ENCODE measurements around the gene DCLK2.

- TF ChIP-seq TRIM28 (IDR thresholded peaks at IDR 0.05; ENCODE audit: borderline replicate concordance, low read length) (no peak), SALL2 (tag by site-specific recombination; IDR thresholded peaks at IDR 0.05; ENCODE audit: borderline replicate concordance) (no peak), CTCF (tag by site-specific recombination; IDR thresholded peaks at IDR 0.05) (no peak), ZBTB8A (tag by site-specific recombination; IDR thresholded peaks at IDR 0.05) (no peak), ZNF621 (tag by site-specific recombination; IDR thresholded peaks at IDR 0.05) (no peak), ATF2 (tag by site-specific recombination; IDR thresholded peaks at IDR 0.05; ENCODE audit: low read depth) (no peak)
Observed at GRCh38 chr4:150142831-150143230, 64.6 kb downstream of the DCLK2 start.
